Measurements from ENCODE around the gene DDHD1. TPM values are rescaled to one million over a fixed set of nuclear protein-coding genes. Genes with fewer than 3 reads are reported as not detected.
A peak's percentile ranks its signal among the peaks of the same experiment; 100 is the strongest.

DDHD1 gene
- total RNA-seq, 3 donors from 2014 or later (not counting 1 experiment from before 2014, with no cell fraction given), result 76.6 to 82.3 (median 80.9) TPM

- ATAC-seq (no peak), DNase-seq (no peak)
- Histone ChIP-seq H3K36me3 (ENCODE audit: control insufficient read depth, insufficient read depth, low read length) (no peaks in the 10 kb centered on the region), H3K27ac (ENCODE audit: low read length) (no peak overlapping the region), H3K4me1 (ENCODE audit: control insufficient read depth, insufficient read depth, low read length) (no peaks in the 10 kb centered on the region), H3K27me3 (ENCODE audit: control insufficient read depth, insufficient read depth, low read length) (no peaks in the 10 kb centered on the region), H3K9me3 (ENCODE audit: control insufficient read depth, insufficient read depth, low read length) (no peaks in the 10 kb centered on the region), H3K4me3 (ENCODE audit: low read length) (no peak overlapping the region)
- WGBS (ENCODE audit: insufficient coverage), result 94% methylated on average over 6 of the region's 6 CpGs
- Mint-ChIP-seq H3K27ac (no peak overlapping the region), H3K27me3 (ENCODE audit: low read depth in 2 of 2) (peaks cover 0 to 6% of the 10 kb centered on the region in 2 donors), H3K36me3 (no peaks in the 10 kb centered on the region), H3K9me3 (no peaks in the 10 kb centered on the region), H3K4me3 (no peak overlapping the region), H3K4me1 (peaks cover 13 to 14% of the 10 kb centered on the region in 2 donors)
- intact Hi-C loops (cut with micrococcal nuclease), result no loop called here
- TF ChIP-seq, protein P1, sequence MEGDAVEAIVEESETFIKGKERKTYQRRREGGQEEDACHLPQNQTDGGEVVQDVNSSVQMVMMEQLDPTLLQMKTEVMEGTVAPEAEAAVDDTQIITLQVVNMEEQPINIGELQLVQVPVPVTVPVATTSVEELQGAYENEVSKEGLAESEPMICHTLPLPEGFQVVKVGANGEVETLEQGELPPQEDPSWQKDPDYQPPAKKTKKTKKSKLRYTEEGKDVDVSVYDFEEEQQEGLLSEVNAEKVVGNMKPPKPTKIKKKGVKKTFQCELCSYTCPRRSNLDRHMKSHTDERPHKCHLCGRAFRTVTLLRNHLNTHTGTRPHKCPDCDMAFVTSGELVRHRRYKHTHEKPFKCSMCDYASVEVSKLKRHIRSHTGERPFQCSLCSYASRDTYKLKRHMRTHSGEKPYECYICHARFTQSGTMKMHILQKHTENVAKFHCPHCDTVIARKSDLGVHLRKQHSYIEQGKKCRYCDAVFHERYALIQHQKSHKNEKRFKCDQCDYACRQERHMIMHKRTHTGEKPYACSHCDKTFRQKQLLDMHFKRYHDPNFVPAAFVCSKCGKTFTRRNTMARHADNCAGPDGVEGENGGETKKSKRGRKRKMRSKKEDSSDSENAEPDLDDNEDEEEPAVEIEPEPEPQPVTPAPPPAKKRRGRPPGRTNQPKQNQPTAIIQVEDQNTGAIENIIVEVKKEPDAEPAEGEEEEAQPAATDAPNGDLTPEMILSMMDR (IDR thresholded peaks at IDR 0.05), result no peak
These were observed 154.6 kb downstream of the DDHD1 start for GRCh38 chr14:52998376-52999015.

DNA sequence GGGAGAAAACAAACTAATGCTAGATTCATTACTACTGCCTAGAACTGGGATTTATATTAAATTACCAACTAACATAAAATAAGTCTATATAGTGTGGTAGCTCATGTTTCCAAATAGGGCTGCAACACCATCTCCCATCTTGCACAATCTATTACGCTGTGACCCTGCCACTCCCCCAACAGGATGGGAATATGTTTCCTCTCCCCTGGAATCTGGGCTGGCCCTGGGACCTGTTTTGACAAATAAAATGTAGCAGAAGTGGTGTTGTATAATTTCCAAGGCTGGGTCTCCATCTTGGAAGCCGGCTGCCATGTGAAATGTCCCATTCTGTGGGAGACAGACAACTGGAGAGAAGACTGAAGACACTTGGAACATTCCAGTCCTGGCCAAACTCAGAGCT, 156.6 kb downstream of the DDHD1 start:
- Mint-ChIP-seq H3K4me1 (peaks cover 13 to 14% of the 10 kb centered on the region in 2 donors), H3K4me3 (no peak overlapping the region), H3K9me3 (no peaks in the 10 kb centered on the region), H3K27ac (no peak overlapping the region), H3K36me3 (no peaks in the 10 kb centered on the region), H3K27me3 (ENCODE audit: low read depth in 2 of 2) (peaks cover under 1 to 12% of the 10 kb centered on the region in 2 donors)
- WGBS (ENCODE audit: insufficient coverage), result 94% methylated on average over 2 of the region's 2 CpGs
- Histone ChIP-seq H3K27ac (ENCODE audit: low read length) (no peak overlapping the region), H3K36me3 (ENCODE audit: control insufficient read depth, insufficient read depth, low read length) (no peaks in the 10 kb centered on the region), H3K4me3 (ENCODE audit: low read length) (no peak overlapping the region), H3K27me3 (ENCODE audit: control insufficient read depth, insufficient read depth, low read length) (no peaks in the 10 kb centered on the region), H3K9me3 (ENCODE audit: control insufficient read depth, insufficient read depth, low read length) (no peaks in the 10 kb centered on the region), H3K4me1 (ENCODE audit: control insufficient read depth, insufficient read depth, low read length) (no peaks in the 10 kb centered on the region)
- TF ChIP-seq, protein P1 (IDR thresholded peaks at IDR 0.05), result no peak
- DNase-seq, result no peak
- no peak for ATAC-seq
- intact Hi-C loops (cut with micrococcal nuclease), result no loop called here

DNA sequence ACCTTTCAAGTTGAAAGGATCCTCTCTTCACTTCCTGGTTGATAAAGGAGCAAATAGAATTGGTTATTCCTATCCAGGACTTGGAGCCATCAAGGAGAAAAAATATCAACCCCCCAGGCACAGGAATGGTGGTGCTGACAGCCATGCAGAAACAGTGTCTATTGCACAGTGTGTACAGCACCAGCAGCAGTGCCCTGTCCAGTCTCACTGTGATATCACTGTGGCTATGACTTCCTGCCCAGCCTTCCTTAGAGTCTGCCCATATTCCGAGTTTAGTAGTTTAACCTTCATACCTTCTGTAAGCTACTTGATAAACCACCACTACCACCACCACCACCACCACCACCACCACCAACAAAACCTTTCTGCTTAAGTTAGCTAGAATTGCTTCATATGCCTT, 157.1 kb downstream of the DDHD1 start:
- no peak overlapping the region for H3K27ac Mint-ChIP-seq

More for the DNA sequence above, 157.1 kb downstream of the DDHD1 start:
- Mint-ChIP-seq H3K4me1 (peaks cover 13 to 14% of the 10 kb centered on the region in 2 donors), H3K27me3 (ENCODE audit: low read depth in 2 of 2) (peaks cover 6 to 9% of the 10 kb centered on the region in 2 donors), H3K4me3 (no peak overlapping the region), H3K36me3 (no peaks in the 10 kb centered on the region), H3K9me3 (no peaks in the 10 kb centered on the region)
- no peaks in the 10 kb centered on the region for H3K9me3 ChIP-seq (ENCODE audit: control insufficient read depth, insufficient read depth, low read length)
- no peaks in the 10 kb centered on the region for H3K4me1 ChIP-seq (ENCODE audit: control insufficient read depth, insufficient read depth, low read length)
- DNase-seq (no peak), ATAC-seq (peak in 1 of 3 donors; percentile 58)
- no peak overlapping the region for H3K4me3 ChIP-seq (ENCODE audit: low read length)
- 35% methylated on average over 1 of the region's 1 CpG for WGBS (ENCODE audit: insufficient coverage)
- no peak overlapping the region for H3K27ac ChIP-seq (ENCODE audit: low read length)
- TF ChIP-seq, protein P1 (IDR thresholded peaks at IDR 0.05), result no peak
- H3K36me3 ChIP-seq (ENCODE audit: control insufficient read depth, insufficient read depth, low read length), result no peaks in the 10 kb centered on the region
- intact Hi-C loops (cut with micrococcal nuclease), result no loop called here
- no peaks in the 10 kb centered on the region for H3K27me3 ChIP-seq (ENCODE audit: control insufficient read depth, insufficient read depth, low read length)

Measured in natural killer cell (primary cell).